Brain pericyte (primary cell): ENCODE measurements around the gene FBXW11.

Experiments used
- DNase-seq: peaks from one replicate; pipeline ENCODE4 v3.0.0-alpha.2; 2012; ENCODE audit warnings: low read depth, low spot score

FBXW11 gene

GRCh38 chr5:171842777-171843328, 163.6 kb downstream of the FBXW11 start:
- no peak for DNase-seq

GRCh38 chr5:171841984-171842776, 164.3 kb downstream of the FBXW11 start:
- no peak for DNase-seq

GRCh38 chr5:171840711-171841522, 165.5 kb downstream of the FBXW11 start:
- DNase-seq, result no peak

GRCh38 chr5:171840066-171840465, 166.4 kb downstream of the FBXW11 start:
- DNase-seq, result no peak

DNA sequence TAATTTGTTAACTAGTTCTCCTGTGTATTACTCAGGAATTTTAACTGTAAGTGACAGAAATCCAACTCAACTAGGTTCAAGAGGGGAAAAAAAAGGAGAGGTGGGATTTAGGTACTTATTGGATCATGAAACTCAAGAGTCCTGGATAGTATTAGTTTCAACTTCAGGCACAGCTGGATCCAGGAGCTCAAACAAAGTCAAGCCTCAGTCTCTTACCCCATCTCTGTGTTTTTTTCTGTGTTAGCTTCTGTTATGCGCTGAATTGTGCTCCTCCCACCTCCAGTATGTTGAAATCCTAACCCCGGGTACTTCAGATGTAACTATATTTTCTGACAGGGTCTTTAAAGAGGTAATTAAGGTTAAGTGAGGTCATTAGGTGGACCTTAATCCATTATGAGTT, 167.3 kb downstream of the FBXW11 start:
- DNase-seq, result no peak

DNA sequence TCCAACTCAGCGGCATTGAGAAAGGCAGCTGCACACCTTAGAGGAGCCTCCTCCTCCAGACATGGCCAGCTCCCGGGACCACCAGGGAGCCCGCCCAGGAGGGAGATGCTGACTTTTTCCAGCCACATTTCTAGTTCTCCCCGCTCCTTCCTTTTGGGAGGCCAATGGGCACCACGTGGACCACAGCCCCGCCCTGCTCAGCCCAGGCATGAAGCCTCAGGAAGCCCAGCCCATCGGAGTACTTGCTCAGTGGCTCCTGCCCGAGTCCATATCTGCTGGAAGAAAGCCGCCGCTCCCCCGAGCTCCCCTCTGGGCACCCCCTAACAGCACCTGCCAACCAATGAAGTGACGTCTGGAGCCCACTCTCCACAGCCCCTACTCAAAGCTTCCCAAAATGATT, 168.4 kb downstream of the FBXW11 start:
- no peak for DNase-seq

DNA sequence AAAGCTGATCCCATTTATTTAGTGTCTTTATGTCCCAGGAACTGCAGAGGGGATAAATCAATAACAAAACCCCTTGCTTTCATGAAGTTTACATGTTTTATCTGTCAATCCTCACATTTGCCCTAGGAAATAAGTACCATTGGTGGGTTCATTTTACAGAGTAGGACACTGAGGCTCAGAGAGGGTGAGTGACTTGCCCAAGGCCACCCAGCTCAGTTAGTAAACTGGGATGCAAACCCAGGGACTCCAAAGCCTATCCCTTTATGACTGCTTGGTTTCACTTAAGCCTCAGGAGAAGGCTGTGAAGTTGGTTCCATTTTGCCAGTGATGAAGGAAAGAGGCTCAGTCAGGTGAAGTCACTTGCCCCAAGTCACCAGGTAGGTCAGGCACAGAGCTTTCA, 168.9 kb downstream of the FBXW11 start:
- DNase-seq, result no peak

GRCh38 chr5:171835066-171835465, 171.4 kb downstream of the FBXW11 start:
- no peak for DNase-seq

DNA sequence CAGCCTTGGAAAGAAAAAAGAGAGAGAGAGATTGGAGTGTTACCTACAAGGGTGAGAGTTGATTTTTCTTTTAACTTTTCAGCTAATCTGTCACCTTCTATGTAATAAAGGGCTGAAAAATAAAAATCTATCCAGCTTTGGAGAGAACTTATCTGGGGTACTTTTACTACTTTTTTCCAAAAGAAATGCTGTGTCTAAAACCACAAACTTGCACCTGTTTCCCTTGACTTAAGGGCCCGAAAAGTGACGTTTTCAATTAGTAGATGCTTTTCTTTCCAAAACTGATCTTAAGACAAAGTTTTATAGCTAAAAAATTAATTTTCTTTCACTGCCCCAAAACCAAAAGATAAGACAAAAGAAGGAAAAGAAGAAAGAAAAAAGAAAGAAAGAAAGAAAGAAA, 172.0 kb downstream of the FBXW11 start:
- no peak for DNase-seq

DNA sequence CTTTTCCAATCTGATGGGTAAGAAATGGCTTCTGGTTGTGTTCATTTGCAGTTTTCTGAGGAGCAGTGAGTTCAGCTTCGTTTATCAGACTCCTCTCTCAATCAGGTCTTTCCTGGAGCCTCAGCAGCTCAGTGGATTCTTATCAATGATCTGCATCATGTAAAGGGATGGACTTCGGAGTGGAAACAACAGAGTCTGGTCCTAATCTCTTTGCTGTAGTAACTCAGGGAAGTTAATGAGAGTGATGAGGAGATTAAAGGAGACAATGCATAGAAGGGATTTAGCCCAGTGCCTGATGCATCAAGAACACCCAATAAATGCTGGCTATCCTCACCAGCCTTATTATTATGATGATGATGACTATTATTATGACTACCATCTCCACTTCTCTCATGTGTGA, 173.7 kb downstream of the FBXW11 start:
- no peak for DNase-seq

DNA sequence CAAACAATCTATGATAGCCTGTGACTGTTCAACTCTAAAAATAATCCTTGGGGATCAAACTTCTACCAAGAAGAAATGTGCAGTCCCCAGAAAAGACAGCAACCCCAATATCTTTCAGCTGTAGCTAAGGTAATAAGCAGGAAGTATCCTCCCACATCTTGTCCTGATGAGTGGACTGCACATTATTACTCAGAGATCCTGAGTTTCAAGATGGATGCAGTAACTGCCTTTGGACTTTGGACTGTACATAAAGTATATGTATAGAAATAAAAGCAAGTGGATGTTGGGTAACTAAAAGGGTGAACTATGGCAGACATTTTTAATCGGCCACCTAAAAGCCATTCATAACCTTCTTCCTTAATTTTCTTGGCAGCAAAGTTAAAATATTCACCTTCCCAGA, 175.8 kb downstream of the FBXW11 start:
- no peak for DNase-seq

DNA sequence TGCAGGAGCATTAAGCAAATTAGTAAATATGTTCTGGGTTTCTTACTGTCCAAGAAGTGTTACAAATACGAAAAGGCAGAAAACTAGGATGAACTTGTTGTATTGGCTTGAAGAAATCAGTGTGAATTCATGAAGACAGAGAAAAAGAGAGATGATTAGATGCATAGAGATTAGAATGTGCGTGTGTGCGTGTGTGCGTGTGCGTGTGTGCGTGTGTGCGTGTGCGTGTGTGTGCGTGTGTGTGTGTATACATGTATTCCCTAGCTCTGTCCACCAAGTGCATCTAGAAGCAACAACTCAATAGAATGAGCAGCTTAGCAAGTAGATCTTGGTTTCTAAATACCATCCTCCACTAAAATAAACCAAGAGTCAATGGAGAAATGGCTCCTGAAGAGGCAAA, 179.3 kb downstream of the FBXW11 start:
- no peak for DNase-seq

DNA sequence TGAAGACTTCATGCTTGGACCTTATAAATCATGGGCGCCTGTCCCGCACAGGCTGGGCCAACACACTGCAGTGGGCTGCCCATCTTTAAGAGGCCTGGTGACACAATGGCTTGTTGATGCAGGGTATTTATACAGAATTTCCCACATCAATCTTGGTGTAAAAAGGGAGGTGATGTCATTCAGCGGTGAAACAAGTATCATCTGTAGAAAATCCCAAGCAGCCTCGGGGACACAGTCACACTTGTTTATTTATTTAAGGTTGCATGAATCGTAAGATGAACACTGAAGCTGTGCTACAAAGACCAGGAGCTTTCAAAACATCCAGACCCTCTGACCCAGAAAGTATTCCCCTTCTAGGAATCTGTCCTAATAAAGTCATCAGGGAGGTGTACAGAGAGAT, 180.3 kb downstream of the FBXW11 start:
- no peak for DNase-seq

DNA sequence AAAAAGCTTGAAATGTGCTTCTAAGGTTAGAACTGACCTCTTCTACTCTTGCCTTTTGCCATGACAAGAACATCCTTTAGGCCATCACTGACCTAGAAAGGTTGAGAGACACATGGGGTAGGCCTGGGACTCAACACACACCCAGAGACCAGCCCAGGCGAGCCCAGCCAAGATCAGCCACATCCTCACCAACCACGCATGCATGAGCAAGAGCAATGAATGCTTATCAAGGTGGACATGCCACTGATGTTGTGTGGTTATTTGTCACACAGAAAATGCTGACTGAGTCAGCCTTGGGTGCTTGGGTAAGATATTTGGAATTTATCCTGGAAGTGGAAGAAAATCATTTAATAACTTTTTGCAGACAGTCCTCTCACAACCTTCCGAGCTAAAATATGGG, 181.4 kb downstream of the FBXW11 start:
- DNase-seq, result no peak

GRCh38 chr5:171823269-171823668, 183.2 kb downstream of the FBXW11 start:
- no peak for DNase-seq

DNA sequence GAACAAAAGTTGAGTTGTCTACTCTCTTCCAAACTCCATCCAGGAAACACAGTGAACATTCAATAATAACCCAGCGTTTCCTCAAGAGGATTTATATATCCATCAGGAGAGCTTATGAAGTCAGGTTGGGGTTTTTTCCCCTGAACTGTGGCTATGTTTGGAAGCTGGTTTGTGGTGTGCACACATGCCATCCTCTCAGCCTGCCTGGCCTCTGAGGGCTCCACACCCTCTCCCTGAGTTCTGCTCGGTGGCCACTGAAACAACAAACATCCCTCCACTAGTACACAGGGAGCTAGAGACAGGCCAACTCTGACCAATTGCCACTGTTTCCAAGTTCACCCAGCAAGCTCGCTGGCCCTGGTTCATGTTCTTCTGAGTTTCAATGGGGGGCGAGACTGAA, 185.2 kb downstream of the FBXW11 start:
- no peak for DNase-seq

- no peak for DNase-seq
Measured at GRCh38 chr5:171820561-171820960, 185.9 kb downstream of the FBXW11 start.

DNA sequence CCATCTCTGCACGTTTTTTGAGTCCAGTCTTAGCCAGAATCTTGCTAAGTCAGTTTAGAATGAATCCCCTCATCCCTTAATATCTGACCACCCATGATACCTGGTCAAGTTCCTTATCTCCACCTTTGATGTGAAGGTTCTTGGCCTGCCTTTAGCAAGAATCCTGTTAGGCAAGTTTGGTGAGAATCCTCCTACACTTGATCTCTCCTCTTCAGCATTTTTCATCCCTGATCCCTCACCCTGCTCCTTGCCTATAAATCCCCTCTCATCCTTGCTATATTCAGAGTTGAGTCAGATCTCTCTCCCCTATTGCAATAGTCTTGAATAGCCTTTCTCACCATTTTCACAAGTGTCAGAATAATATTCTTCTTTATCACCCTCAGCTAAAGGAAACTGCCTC, 189.8 kb downstream of the FBXW11 start:
- no peak for DNase-seq

DNA sequence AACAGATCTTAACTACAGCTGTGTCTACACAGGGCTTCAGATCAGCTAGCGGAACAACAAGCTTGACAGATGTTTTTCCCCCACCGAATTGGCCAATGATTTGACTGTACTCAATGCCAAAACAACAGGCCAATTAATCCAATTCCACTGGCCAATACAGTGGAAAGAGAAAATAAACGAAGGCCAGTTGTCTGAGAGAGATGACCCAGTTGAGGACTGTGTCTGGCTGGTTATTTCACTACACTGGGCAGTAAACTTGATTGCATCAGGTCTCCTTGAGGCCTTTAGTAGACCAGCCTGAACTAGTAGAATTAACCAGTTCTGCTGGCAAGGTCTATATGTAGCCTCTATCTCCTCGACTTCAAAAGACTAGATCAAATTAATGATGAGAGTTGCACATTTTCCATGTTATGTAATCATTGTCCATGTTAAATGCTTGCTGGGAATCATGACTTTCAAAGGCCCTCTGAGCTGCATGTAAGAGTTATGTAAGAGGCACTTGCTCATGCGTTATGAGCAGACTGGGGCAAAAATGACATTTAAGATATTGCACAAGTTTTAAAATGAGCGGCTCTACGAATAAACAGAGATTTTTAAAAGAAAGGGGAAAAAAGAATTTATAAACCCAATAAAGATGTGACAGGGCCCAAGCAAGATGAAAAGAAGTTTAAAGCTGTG, 192.5 kb downstream of the FBXW11 start:
- DNase-seq, result no peak

DNA sequence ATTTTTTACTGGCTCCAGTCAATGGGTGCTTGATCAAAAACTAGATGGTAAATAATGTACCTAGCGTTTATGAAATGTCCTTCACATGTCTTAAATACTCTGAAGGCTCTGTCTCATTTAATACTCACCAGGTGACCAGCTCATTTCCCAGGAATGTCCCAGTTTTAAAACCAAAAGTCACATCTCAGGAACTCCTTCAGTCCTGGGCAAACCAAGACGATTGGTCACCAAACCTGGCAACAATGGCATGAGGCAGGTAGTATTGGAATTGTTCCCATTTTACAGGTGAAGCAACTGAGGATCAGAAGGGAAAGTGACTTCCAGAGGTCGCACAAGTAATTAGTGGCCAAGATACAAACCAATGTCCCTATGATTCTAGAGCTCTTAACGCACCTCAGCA, 193.2 kb downstream of the FBXW11 start:
- no peak for DNase-seq
